NCI-H128 (cell line): ENCODE data around the gene MSH5.

Experiments used
- DNase-seq: peaks from one replicate; lab custom pipeline; 2025; ENCODE audit not compliant: unreplicated experiment; lab: John Stamatoyannopoulos, UW

The MSH5 gene

DNA sequence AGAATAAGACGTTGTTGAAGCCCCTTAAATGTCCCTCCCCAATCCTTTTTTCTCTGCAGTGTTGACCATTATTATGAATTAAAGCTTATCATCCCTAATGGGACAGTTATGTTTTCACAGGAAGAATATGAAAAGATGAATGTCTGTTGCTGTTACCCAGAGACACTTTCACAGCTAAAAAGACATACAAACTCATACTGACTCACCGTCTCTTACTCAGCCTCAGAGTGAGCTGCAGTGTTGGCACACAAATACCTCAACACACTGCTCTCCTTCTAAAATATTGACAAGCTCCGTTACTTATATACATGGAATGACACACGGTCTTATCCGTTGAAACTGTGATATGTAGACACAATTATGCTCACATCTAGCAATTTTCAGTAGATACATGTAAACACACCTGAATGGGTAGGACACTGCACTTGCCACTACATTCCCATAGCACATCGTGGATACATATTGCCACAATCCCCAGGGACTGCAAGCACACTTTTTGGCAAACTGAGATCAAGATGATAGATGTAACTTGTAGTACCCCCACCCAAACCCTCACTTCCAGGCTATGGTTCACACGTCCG, 13.0 kb downstream of the MSH5 start:
- no peak for DNase-seq

DNA sequence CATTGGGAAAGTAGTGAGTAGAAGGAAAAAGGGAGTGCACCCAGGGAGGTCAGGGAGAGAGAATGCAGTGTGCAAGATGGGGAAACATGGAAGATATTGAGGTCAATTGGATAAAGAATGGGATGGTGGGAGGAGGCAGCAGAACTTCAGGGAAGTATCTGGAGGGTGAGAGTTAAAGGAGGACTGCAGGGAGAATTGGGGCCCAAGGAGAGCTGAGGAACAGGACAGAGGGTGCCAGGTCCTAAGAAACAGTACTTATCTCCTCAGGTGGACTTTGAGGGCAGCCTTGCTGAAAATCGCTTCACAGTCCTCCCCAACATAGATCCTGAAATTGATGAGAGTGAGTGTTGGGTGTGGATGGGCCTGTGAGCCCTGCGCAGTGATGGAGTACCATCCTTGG, 18.5 kb downstream of the MSH5 start:
- no peak for DNase-seq

DNA sequence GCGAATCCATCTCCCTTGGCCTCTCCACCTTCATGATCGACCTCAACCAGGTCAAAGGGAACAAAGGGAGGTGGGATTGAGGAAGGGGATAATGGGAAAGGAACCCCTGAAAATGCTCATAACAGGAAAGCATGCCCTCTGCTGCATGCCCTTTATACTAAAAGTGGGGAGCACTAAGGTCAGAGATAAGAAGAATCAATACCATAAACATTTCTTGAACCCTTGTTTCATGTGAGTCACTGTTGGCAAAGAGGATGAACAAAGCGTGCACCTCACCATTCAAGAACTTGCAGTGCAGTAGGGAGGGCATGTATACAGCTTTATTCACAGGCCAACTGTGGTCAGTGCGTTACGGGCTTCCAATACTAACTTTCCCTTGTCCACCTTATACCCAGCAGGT, 21.0 kb downstream of the MSH5 start:
- no peak for DNase-seq

DNA sequence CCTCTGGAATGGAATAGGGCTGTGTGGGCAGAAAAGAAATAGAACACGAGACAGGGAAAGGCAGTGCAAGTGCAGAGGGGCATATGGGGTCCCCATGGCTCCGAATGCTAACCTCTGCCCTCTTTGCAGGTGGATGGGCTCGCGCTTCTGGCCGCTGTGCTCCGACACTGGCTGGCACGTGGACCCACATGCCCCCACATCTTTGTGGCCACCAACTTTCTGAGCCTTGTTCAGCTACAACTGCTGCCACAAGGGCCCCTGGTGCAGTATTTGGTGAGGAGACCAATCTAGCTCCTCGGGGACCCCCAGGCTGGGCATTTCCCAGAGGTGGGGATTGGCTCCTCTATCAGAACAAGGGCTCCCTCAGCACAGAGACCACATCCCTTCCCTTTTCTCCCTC, 21.5 kb downstream of the MSH5 start:
- DNase-seq: no peak

DNA sequence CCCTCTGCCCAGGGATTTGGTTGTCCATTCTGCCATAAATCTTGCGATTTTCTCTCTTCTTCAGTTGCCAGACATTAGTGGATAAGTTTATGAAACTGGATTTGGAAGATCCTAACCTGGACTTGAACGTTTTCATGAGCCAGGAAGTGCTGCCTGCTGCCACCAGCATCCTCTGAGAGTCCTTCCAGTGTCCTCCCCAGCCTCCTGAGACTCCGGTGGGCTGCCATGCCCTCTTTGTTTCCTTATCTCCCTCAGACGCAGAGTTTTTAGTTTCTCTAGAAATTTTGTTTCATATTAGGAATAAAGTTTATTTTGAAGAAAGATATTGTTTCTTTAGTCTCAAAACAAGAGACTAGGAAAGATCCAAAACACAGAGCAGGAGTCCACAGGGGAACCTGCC, 22.6 kb downstream of the MSH5 start, which contains the start of gene SAPCD1:
TSS of gene SAPCD1 (plus strand) at position 301 of the 400 bp plus-strand sequence. CDS start 399 bp downstream, outside the sequence.
- DNase-seq: no peak

DNA sequence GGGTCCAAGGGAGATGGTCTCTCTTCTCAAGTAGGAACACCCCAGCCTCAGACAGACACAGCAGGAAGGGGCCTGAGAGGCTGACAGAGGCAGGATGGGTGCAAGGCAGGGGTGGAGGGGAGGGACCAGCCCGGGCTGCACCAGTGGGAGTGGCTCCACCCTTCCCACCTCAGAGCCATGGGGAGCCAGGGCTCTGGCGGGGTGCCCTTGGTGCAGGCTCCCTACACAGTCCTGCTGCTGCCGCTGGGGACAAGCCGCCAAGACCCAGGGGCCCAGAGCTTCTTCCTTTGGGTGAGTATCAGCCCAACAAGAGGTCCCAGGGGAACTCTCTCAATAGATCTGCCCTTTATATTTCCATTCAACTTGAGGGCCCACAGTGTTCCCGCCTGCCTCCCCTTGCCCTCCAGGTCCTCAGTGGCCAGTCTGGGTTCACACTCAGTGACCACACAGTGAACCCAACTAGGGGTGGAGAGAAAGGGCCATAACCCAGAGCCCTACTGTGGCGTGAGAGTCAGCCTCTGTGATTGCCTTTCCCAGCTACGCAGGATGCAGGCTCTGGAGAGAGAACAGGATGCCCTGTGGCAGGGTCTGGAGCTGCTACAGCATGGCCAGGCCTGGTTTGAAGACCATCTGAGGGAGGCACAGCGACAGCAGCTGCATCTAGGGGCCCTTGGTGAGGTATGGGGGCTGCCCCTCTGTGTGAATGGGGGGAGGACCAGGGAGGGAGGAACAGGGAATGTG, 23.2 kb downstream of the MSH5 start:
- DNase-seq: no peak

DNA sequence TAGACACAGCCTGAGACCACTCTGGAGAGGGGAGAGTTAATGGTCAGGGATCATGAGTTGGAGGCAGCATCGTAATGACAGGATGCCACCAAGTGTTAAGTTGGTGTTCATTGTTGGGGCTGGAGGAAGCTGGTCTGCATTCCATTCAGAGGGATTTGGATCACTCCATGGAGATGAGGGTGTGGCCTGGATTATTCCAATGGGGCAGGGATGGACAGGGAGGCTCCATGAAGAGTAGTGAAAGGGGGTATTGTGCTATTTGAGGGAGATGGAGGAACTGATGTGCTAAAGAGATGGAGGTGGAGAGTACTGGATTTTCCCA, 23.8 kb downstream of the MSH5 start:
- DNase-seq: no peak

DNA sequence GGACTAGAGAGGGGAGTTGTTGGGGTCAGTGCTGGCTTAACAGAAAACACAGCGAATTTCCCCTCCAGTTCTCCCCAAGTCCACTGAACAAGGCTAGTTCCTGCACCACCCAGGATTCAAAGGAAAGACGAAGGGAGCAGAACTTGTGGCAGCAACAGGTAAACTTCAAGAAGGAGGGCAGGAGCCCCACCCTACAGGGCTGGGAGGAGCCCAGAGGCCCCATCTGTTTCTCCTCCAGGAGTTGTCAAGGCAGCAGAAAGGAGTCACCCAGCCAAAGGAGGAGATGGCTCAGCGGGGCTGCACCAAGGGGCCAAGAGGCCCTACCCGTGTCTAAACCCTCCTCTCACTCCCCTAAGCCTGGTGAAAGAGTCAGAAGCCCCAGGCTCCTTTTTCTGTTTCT, 24.4 kb downstream of the MSH5 start:
- no peak for DNase-seq

DNA sequence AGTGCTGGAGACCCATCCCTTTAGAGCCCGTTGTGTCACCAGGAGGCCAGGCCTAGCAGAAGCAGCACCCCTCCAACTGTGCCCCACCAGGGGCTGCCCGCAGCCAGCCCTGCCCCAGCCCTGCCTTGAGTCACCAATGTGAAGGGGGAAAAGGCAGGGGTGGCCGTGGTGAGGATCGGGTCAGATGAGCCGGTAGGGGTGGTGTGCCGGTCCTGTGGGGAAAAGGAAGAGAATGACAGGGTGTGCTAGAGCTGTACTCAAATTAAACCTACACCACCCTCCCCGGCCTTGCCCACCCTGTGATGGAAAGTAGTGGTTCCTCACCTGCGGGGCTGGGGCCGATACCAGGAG, 25.7 kb downstream of the MSH5 start:
- no peak for DNase-seq

DNA sequence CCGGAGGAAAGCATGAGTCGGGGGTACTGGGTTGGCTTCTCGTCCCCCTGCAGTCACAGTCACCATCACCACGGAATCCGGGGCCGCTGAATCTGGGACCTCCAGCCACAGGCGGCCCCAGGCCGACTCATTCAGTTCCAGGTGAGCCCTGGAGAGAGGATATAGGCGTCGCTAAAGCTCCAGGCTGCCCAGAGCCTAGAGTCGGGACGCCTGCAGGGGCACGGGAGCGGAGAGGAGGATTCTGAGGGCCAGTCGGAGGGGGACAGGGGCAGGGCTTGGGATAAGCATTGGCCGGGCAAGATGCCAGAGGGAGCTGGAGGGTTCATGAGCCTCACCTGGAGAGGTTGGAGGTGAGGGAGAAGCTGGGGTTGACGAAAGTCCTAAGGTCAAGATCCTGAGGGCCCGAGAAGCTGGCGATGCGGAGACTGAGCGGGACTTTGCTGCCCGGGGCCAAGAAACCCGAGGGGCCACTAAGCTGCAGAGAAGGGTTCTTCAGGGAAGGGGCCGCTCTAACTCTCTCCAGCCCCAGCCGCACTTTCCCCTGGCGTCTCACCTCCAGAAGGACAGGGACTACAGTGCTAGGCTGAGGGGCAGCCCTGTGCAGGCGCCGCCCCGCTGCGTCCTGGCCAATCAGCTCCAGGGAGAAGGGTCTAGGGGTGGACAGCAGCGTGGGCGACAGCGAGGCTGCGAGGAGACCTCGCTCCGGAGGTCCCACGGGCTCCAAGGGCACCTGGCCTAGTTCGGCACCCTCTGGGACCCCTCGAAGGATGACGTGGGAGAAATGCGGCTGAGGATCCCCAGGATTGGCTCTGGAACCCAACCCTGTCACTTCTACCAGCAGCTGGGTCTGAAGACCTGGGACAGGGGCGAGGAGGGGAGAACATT, 26.3 kb downstream of the MSH5 start:
- no peak for DNase-seq

DNA sequence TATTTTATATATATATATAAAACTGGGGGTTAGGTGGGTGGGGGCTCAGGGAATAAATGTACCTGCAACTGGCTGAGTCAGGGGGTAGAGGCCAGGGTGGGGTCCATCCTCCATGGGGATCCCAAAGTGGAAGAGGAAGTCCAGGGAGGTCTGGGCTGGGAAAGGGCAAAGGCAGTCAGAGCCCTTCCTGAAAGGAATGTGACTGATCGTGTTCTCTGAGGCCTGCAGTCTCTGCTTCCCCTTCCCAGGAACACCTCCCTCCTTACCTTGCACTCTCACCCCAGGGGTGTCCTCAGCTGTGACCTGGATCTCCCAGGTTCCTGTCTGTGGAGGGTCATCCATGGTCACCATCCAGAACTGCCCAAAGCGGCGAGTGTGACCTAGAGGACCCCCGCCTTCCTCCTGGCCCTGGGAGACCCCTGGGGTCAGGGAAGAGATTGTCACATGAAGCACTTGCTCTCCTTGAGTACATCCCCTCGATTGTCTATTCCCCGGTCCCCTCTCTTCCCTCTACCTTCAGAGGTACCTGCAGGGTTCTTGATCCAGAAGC, 27.4 kb downstream of the MSH5 start:
- DNase-seq: no peak

DNA sequence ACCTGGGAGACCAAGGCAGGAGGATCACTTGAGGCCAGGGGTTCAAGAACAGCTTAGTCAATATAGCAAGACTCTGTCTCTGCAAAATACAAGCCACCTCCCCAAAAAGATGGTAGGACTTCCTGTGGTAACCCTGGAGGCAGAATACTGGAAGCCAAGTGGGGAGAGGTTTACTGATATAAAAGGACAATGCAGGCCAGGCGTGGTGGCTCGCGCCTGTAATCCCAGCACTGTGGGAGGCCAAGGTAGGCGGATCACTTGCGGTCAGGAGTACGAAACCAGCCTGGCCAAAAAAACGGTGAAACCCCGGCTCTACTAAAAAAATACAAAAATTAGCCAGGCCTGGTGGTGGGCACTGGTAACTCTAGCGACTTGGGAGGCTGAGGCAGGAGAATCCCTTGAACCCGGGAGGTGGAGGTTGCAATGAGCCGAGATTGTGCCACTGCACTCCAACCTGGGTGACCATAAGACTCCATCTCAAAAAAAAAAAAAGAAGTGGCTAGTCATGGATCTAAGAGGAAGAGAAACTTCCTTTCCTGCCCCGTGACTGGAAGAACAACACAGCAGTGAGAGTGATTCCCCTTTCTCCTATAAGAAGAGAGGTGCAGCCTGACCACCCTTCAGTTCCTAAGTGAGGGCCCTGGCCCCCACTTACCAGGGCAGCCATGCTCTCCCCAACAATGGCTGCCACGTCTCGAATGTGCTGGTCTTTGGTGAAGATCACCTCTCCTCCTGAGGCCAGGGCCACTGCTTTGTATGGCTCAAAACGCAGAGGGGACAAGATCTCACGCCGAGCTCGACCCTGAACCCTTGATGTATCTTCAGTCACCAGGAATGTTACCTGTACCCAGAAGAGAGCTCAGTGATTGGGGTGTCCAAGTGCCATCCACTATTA, 28.8 kb downstream of the MSH5 start:
- DNase-seq: no peak

DNA sequence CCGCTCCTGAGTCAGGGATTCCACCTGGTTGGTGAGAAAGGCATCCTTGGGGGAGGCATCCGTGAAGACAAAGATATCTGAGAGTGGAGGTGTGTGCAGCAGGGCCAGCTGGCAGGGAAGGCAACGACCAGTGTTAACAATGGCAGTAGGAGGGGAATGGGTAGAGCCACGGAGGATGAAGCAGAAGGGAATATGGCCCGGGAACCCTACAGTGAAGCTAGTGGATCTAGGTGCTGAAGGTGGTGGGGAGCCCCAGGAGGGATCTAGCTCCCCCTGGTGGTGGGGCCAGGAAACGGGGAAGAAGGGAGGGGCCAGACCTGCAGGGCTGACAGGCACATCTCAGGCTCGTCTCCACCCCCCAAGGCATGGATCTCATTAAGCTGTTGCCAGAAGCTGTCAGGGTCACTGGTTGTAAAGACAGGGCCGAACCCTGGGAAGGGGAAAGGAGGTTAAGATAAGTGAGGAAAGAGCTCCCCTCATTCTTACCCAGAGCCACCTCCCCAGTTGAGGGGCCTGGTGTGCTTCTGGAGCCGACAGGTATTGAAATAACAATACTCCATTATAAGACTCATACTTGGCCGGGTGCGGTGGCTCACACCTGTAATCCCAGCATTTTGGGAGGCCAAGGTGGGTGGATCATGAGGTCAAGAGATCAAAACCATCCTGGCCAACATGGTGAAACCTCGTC, 30.0 kb downstream of the MSH5 start:
- DNase-seq: no peak

DNA sequence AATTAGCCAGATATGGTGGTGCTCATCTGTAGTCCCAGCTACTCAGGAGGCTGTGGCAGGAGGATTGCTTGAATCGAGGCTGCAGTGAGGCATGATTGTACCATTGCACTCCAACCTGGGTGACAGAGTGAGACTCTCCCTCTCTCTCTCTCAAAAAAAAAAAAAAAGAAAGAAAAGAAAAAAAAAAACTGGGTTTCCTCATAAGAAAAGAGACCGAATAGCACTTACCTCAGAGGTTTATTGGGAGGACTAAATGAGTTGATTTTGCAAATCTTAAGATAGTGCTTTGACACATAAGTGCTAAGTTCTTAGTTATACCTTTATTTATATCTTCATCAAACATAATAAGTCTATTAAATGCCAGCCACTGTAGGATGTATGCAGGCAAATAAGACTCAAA, 31.1 kb downstream of the MSH5 start:
- no peak for DNase-seq

DNA sequence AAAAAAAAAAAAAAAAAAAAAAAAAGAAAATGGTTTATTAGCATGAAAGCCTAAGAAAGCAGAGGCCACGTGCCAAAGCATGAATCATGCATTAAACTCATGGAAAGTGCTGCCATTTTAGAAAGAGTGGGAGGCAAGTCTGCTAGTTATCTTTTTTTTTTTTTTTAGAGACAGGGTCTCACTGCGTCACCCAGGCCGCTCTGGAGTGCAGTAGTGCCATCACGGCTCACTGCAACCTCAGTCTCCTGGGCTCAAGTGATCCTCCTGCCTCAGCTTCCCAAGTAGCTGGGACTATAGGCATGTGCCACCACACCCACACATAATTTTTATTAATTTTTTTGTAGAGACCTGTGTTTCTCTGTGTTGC, 32.2 kb downstream of the MSH5 start:
- DNase-seq: no peak

DNA sequence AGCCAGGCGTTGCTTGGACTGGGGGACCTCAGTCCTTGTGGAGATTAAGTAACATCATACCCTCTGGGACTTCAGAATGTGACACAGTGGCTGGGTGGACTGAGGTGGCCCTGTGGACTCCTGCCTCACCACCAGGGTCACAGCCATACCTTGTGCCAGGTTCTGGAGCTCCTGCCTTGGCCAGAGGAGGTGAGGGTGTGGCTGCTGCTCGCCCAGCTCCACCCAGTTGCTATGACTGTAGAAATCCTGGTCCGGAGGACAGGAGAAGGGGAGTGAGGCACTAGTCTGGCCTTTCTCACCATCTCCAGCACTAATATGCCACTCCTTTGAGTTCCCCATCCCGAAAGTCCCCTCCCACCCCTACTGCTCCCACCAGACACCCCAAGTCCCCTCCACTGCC, 35.4 kb downstream of the MSH5 start:
- DNase-seq: no peak

DNA sequence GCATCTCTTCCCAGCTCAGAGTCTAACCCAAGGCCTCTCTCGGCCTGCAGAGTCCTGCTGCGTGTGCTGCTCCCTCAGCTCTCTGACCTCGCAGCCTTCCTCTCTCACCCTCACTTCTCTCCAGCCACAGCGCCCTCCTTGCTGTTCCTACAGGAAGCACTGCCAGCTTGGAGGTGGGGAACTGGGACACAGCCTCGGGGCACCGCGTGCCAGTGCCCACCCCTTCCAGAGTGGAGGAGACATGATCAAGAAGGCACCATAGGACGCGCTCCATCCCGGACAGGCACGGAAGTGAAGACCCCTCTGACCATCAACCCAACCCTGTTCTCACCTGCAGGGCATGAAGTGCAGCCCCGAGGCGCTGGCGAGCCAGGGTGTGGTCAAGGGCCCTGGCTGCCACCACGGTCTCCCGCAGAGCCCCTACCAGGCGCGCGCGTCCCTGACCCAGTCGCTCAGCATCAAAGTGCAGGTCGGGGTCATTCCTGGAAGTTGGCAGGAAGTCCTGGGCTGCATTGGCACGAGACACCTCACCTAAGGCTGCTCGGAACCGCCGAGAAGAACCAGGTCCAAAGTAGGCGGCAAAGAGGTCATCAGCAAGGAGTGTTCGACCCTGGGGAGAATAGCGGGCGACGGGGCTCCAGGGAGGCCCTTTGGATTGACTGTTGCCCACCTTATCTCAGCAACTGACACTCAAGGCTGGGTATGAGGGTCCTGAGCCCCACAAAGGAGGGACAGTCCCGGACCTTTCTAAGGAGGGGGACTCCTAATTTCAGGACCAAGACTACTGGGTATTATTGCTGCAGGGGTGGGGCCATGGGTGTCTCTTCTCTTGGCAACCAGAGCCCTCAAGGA, 36.1 kb downstream of the MSH5 start:
- DNase-seq: no peak

DNA sequence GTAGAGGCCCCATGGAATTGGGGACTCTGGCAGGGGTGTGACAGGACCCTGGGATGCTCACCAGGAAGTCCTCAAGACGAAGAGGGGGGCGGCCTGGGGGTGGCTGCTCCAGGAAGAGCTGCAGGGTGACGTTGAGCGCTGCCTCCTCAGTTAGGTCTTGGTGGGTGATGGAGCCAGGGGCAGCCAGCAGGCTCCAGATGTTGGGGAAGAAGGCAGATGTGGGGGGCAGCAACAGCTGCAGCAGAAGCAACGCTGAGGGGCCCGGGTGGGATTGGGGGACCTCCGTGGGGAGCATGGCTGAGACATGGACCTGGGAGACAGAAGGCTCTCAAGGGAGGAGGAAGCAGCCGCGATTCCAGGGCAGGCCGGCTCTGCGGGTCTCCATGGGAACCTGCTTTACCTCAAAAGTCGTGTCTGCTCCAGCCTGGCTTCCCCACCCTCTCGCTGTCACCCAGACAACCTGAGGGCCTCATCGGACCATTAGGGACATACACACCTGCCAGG, 36.7 kb downstream of the MSH5 start:
- DNase-seq: peak; percentile 43

DNA sequence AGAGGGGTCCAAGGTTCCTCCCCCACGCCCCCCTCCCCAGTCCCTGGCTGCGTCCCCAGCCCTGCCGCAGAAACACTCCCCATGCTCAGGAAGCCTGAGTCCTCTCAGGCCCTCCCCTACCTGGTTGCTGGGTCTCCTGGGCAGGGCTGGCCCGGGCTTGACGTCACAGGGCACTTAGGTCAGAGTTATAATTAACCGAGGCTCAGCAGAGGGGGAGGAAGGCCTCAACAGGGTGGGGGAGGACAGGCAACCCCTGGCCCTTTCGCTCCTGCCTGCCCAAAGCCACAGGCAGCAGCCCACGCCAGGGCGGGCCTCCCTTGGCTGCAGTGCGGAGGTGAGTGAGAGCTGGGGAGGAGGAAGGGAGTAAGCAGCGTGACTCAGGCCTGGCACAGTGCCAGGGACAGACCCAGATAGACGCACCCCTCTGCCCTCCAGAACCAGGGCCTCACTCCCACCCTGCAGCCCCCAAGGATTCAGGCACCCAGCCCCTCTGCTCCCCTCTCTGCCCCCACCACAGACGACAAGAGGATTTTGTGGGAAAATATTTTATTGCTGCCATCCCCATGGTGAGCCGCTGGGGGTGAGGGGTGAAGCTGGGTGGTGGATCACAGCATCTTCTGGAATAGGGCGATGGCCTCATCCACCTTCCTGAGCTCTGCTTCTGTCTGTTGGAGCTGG, 37.3 kb downstream of the MSH5 start, which contains the start of gene VWA7:
TSS of gene VWA7 (minus strand) at position 340 of the 678 bp plus-strand sequence. CDS start 549 bp downstream, outside the sequence.
- DNase-seq: peak; percentile 43
